ENCODE measurements around the gene SMYD3.

- TF ChIP-seq CTCF (IDR thresholded peaks at IDR 0.05; ENCODE audit: low read depth, low read length, poor library complexity, severe bottlenecking) (no peak), EZH2phosphoT487 (IDR thresholded peaks at IDR 0.05; ENCODE audit: borderline replicate concordance, low read length) (no peak)
Observed at GRCh38 chr1:245842106-245842505, 665.0 kb downstream of the SMYD3 start.

Data from DOHH2 (cell line).